ENCODE results near the gene STX3. TPM values are rescaled to one million over a fixed set of nuclear protein-coding genes. Genes with fewer than 3 reads are reported as not detected.
"Not testable (repeated sequence)": the region's sequence is repeated elsewhere in the genome, so short reads cannot be mapped to it uniquely, and the experiment has no call there.

The STX3 gene
- total RNA-seq, 1 donor from 2014 or later: 26.4 TPM

- no peak for DNase-seq
Observed at GRCh38 chr11:59845399-59845798, 90.2 kb downstream of the STX3 start, which contains the start of gene CBLIF. TSS of gene CBLIF (minus strand) at chr11:59845499. CDS start at chr11:59845453, 46 bp downstream.

GRCh38 chr11:59846556-59846955, 91.4 kb downstream of the STX3 start:
- no peak for DNase-seq

- DNase-seq: no peak
Observed at GRCh38 chr11:59847626-59848025, 92.5 kb downstream of the STX3 start.

- DNase-seq: not testable (repeated sequence)
Observed at GRCh38 chr11:59848439-59848838, 93.3 kb downstream of the STX3 start.

- DNase-seq: no peak
Observed at GRCh38 chr11:59849129-59849528, 94.0 kb downstream of the STX3 start.

GRCh38 chr11:59849551-59849950, 94.4 kb downstream of the STX3 start:
- DNase-seq: not testable (repeated sequence)

- not testable (repeated sequence) for DNase-seq
Observed at GRCh38 chr11:59851416-59851815, 96.2 kb downstream of the STX3 start.

- DNase-seq: no peak
Observed at GRCh38 chr11:59854871-59855270, 99.7 kb downstream of the STX3 start.

Other genes starting within 250 kb of the STX3 start
- not detected for gene OR4D9, start 243.8 kb upstream of the STX3 start, total RNA-seq
- gene OSBP, start 139.6 kb upstream of the STX3 start, total RNA-seq: 30.6 TPM
- 3.7 TPM for gene PATL1, start 86.3 kb upstream of the STX3 start, total RNA-seq
- not detected for gene OR10V1, start 41.5 kb upstream of the STX3 start, total RNA-seq
- 29.6 TPM for gene MRPL16, start 55.4 kb downstream of the STX3 start, total RNA-seq
- gene CBLIF, start 90.1 kb downstream of the STX3 start, total RNA-seq: not detected
- gene TCN1, start 111.1 kb downstream of the STX3 start, total RNA-seq: 1.2 TPM
- not detected for gene OOSP3, start 123.4 kb downstream of the STX3 start, total RNA-seq
- gene OOSP1, start 183.1 kb downstream of the STX3 start, total RNA-seq: 1.6 TPM
- gene OOSP4A, start 208.7 kb downstream of the STX3 start, total RNA-seq: not detected